Nephron progenitor cell (in vitro differentiated cells): ENCODE results near the gene ANG.
"Not testable (repeated sequence)": the region's sequence is repeated elsewhere in the genome, so short reads cannot be mapped to it uniquely, and the experiment has no call there.

Source experiments
- DNase-seq: peaks from one replicate; pipeline ENCODE4 v3.0.0; 2021
- H3K27ac Mint-ChIP-seq: 2 replicates; pipeline ENCODE4 v1.8.0; 2021; ENCODE audit warnings: mild to moderate bottlenecking, moderate library complexity, mixed read lengths
- H3K27me3 Mint-ChIP-seq: 2 replicates; pipeline ENCODE4 v1.8.0; 2021; ENCODE audit warnings: mild to moderate bottlenecking, low read depth, mixed read lengths; ENCODE audit not compliant: poor library complexity
- H3K36me3 Mint-ChIP-seq: 2 replicates; pipeline ENCODE4 v1.8.0; 2021; ENCODE audit warnings: low read depth, mixed read lengths
- H3K4me1 Mint-ChIP-seq: 2 replicates; pipeline ENCODE4 v1.8.0; 2021; ENCODE audit warnings: mixed read lengths
- H3K4me3 Mint-ChIP-seq: 2 replicates; pipeline ENCODE4 v1.8.0; 2021; ENCODE audit warnings: mild to moderate bottlenecking, moderate library complexity, mixed read lengths
- H3K9me3 Mint-ChIP-seq: 2 replicates; pipeline ENCODE4 v1.8.0; 2021; ENCODE audit warnings: mild to moderate bottlenecking, moderate library complexity, mixed read lengths
- CTCF ChIP-seq: fragments of 200-600 bp; sonication (generic); IDR thresholded peaks from 2 replicates; pipeline ENCODE4 v1.5.0; 2021; ENCODE audit warnings: antibody characterized with exemption

Gene ANG

GRCh38 chr14:20723488-20723887, 34.9 kb downstream of the ANG start:
- Mint-ChIP-seq H3K36me3 (no peaks in the 10 kb centered on the region), H3K27ac (no peak overlapping the region), H3K27me3 (peaks cover 4% of the 10 kb centered on the region), H3K9me3 (peaks cover 4% of the 10 kb centered on the region), H3K4me3 (no peak overlapping the region), H3K4me1 (no peaks in the 10 kb centered on the region)
- no peak for DNase-seq
- no peak for TF ChIP-seq CTCF

GRCh38 chr14:20726121-20726520, 37.6 kb downstream of the ANG start:
- H3K4me3 Mint-ChIP-seq, H3K9me3 Mint-ChIP-seq, DNase-seq, H3K36me3 Mint-ChIP-seq, H3K4me1 Mint-ChIP-seq, H3K27me3 Mint-ChIP-seq, H3K27ac Mint-ChIP-seq: not testable (repeated sequence)

- Mint-ChIP-seq H3K9me3 (peaks cover 2% of the 10 kb centered on the region), H3K27ac (no peak overlapping the region), H3K27me3 (peaks cover 4% of the 10 kb centered on the region), H3K4me1 (no peaks in the 10 kb centered on the region), H3K36me3 (no peaks in the 10 kb centered on the region), H3K4me3 (no peak overlapping the region)
- DNase-seq, result no peak
- no peak for TF ChIP-seq CTCF
Observed at GRCh38 chr14:20726531-20726930, 38.0 kb downstream of the ANG start.

- no peak for DNase-seq
- Mint-ChIP-seq H3K27ac (no peak overlapping the region), H3K36me3 (no peaks in the 10 kb centered on the region), H3K4me1 (peaks cover 11% of the 10 kb centered on the region), H3K27me3 (peaks cover 4% of the 10 kb centered on the region), H3K9me3 (no peaks in the 10 kb centered on the region), H3K4me3 (no peak overlapping the region)
- TF ChIP-seq CTCF, result no peak
Observed at GRCh38 chr14:20730891-20731290, 42.3 kb downstream of the ANG start.

GRCh38 chr14:20732477-20732876, 43.9 kb downstream of the ANG start:
- H3K27me3 Mint-ChIP-seq, result peaks cover 4% of the 10 kb centered on the region
- TF ChIP-seq CTCF, result no peak
- no peak overlapping the region for H3K27ac Mint-ChIP-seq
- peaks cover 11% of the 10 kb centered on the region for H3K4me1 Mint-ChIP-seq
- H3K4me3 Mint-ChIP-seq, result no peak overlapping the region
- DNase-seq, result no peak
- no peaks in the 10 kb centered on the region for H3K36me3 Mint-ChIP-seq
- H3K9me3 Mint-ChIP-seq, result no peaks in the 10 kb centered on the region

- no peak overlapping the region for H3K27ac Mint-ChIP-seq
- no peak overlapping the region for H3K4me3 Mint-ChIP-seq
- H3K36me3 Mint-ChIP-seq, result no peaks in the 10 kb centered on the region
Observed at GRCh38 chr14:20732979-20733635, 44.5 kb downstream of the ANG start.

More at GRCh38 chr14:20732979-20733635, 44.5 kb downstream of the ANG start:
- no peak for TF ChIP-seq CTCF
- Mint-ChIP-seq H3K9me3 (no peaks in the 10 kb centered on the region), H3K4me1 (peaks cover 11% of the 10 kb centered on the region), H3K27me3 (no peaks in the 10 kb centered on the region)
- DNase-seq, result no peak
